HUES48 (cell line): ENCODE measurements around the gene MCUB.

Experiments
- H3K27ac ChIP-seq: one replicate; pipeline ENCODE4 v1.7.0; 2013; ENCODE audit warnings: low read depth, low read length, inconsistent platforms
- H3K27me3 ChIP-seq: 2 replicates; pipeline ENCODE4 v1.6.1; 2013; ENCODE audit warnings: mild to moderate bottlenecking, low read length; ENCODE audit not compliant: control insufficient read depth, insufficient read depth
- H3K36me3 ChIP-seq: 2 replicates; pipeline ENCODE4 v1.6.1; 2013; ENCODE audit warnings: low read length; ENCODE audit not compliant: control insufficient read depth, insufficient read depth
- H3K4me1 ChIP-seq: 2 replicates; pipeline ENCODE4 v1.6.1; 2013; ENCODE audit warnings: mild to moderate bottlenecking, low read length; ENCODE audit not compliant: control insufficient read depth, insufficient read depth
- H3K4me3 ChIP-seq: 2 replicates; pipeline ENCODE4 v1.5.1; 2013; ENCODE audit warnings: mild to moderate bottlenecking, low read depth, low read length
- H3K9ac ChIP-seq: 2 replicates; pipeline ENCODE4 v1.6.1; 2013; ENCODE audit warnings: mild to moderate bottlenecking, low read depth, low read length, moderate library complexity
- H3K9me3 ChIP-seq: 2 replicates; pipeline ENCODE4 v1.6.1; 2013; ENCODE audit warnings: low read length; ENCODE audit not compliant: control insufficient read depth, insufficient read depth

MCUB gene

DNA sequence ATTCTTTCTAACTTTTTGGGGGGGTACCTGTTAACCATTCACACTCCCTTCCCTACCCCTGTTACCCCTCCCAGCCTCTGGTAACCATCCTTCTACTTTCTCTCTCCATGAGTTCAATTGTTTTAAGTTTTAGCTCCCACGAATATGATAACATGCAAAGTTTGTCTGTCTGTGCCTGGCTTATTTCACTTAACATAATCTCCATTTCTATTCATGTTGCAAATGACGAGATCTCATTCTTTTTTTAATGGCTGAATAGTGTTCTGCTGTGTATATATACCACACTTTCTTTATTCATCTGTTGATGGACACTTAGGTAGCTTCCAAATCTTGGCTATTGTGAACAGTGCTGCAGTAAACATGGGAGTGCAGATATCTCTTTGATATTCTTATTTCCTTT lies 41.3 kb downstream of the MCUB start:
- Histone ChIP-seq H3K36me3 (no peaks in the 10 kb centered on the region), H3K4me1 (no peaks in the 10 kb centered on the region), H3K9ac (no peak overlapping the region), H3K4me3 (no peak overlapping the region), H3K27ac (no peak overlapping the region), H3K27me3 (no peaks in the 10 kb centered on the region), H3K9me3 (peaks cover 11% of the 10 kb centered on the region; the same call in 1 of the 2 replicates)

DNA sequence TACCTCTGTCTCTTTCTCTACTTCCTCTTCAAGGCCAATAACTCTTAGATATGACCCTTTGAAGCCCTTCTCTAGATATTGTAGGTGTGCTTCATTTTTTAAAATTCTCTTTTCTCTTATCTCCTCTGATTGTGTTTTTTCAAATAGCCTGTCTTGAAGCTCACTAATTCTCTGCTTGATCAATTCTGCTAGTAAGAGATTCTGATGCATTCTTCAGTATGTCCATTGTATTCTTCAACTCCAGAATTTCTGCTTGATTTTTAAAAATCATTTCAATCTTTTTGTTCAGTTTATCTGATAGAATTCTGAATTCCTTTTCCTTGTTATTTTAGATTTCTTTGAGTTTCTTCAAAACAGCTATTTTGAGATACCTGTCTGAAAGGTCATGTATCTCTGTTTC lies 47.9 kb downstream of the MCUB start:
- Histone ChIP-seq H3K9me3 (peaks cover 3% of the 10 kb centered on the region; the same call in 1 of the 2 replicates), H3K27ac (no peak overlapping the region), H3K9ac (no peak overlapping the region), H3K4me1 (no peaks in the 10 kb centered on the region), H3K4me3 (no peak overlapping the region), H3K27me3 (no peaks in the 10 kb centered on the region), H3K36me3 (no peaks in the 10 kb centered on the region)

DNA sequence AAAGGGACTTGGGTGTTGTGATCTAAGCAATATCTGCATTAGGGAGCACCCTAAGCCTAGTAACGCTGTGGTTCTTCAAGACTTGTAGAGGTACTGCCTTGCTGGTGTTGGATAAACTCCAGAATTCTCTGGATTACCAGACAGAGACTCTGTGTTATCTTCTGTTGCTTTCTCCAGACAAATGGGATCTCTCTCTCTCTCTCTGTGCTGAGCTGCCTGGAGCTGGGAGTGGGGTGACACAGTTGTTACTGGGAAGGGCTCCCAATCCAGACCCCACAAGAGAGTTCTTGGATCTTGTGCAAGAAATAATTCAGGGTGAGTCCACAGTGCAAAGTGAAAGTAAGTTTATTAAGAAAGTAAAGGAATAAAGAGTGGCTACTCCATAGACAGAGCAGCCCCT lies 48.8 kb downstream of the MCUB start:
- Histone ChIP-seq H3K4me3 (no peak overlapping the region), H3K36me3 (no peaks in the 10 kb centered on the region), H3K9ac (no peak overlapping the region), H3K27ac (no peak overlapping the region), H3K9me3 (no peaks in the 10 kb centered on the region), H3K27me3 (no peaks in the 10 kb centered on the region), H3K4me1 (no peaks in the 10 kb centered on the region)

DNA sequence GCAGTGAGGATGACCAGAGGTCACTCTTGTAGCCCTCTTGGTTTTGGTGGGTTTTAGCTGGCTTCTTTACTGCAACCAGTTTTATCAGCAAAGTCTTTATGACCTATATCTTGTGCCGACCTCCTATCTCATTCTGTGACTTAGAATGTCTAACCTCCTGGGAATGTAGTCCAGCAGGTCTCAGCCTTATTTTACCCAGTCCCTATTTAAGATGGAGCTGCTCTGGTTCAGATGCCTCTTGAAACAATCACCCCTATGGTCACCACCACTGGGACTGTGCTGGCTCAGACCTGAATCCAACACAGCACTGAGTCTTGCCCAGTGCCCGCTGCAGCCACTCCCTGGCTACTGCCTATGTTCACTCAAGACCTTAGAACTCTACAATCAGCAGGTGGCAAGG lies 49.4 kb downstream of the MCUB start:
- no peaks in the 10 kb centered on the region for H3K36me3 ChIP-seq
- no peak overlapping the region for H3K27ac ChIP-seq
- H3K9ac ChIP-seq: no peak overlapping the region
- H3K27me3 ChIP-seq: no peaks in the 10 kb centered on the region
- H3K4me3 ChIP-seq: no peak overlapping the region
- no peaks in the 10 kb centered on the region for H3K4me1 ChIP-seq
- no peaks in the 10 kb centered on the region for H3K9me3 ChIP-seq

DNA sequence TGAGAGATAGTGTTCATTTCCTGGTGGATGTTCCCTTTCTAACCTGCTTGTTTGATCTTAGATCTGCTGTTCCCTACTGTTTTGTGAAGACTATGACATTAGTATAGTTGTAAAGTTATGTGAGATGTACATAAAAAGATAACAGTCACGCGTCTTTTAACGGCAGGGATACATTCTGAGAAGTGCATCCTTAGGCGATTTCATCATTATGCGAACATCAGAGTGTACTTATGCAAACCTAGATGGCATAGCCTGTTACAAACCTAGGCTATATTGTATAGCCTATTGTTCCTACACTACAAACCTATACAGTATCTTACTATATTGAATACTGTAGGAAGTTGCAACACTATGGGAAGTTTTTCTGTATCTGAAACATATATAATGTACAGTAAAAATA lies 50.4 kb downstream of the MCUB start:
- Histone ChIP-seq H3K4me1 (no peaks in the 10 kb centered on the region), H3K27ac (no peak overlapping the region), H3K36me3 (no peaks in the 10 kb centered on the region), H3K4me3 (no peak overlapping the region), H3K27me3 (no peaks in the 10 kb centered on the region), H3K9ac (no peak overlapping the region), H3K9me3 (no peaks in the 10 kb centered on the region)

DNA sequence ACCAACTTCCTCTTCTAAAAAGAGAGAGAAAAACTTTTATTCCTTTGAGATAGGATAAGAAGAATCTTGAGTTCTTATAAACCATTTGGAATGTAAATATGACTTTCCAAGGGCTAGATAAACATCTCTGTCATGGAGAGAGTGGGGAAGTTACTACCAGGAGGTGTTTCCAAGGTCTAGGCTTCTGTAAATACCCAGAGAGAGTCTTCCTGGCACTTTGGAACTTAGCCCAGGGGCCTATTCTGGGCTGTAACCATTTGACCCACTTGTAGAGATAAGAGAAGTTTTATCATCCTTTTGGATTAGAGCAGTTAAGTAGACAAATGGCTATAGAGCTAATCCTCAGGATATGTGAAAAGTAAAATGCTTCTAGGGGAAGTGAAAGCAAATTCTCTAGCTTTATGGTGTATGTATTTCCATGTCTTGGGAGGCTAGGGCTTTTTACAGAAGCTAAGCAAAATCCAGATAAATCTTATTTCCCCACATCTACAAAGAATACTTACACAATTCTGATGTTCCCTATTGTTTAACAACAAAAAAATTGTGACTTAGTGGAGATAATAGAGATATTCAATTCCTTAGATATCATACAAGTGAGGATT lies 51.1 kb downstream of the MCUB start:
- H3K9me3 ChIP-seq: no peaks in the 10 kb centered on the region
- no peak overlapping the region for H3K27ac ChIP-seq
- H3K27me3 ChIP-seq: no peaks in the 10 kb centered on the region
- no peaks in the 10 kb centered on the region for H3K36me3 ChIP-seq
- no peak overlapping the region for H3K4me3 ChIP-seq
- no peak overlapping the region for H3K9ac ChIP-seq
- no peaks in the 10 kb centered on the region for H3K4me1 ChIP-seq

DNA sequence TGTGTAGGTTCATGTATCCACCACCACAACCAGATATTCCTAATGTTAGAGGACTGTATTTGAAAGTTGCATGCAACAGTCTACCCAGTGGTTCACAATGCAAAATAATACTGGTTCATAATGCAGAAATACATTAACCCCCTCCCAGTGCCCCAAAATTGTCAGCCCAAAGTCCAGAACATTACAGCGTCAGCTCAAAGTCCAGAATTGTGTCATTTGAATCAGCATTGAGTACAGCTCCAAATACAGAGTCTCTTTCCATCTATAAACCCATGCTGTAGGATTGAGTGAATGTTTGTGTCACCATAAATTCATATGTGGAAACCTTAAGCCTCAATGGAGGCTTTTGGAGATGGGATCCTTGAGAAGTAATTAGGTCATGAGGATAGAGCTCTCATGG lies 54.0 kb downstream of the MCUB start:
- Histone ChIP-seq H3K27me3 (no peaks in the 10 kb centered on the region), H3K27ac (no peak overlapping the region), H3K4me1 (peaks cover 6% of the 10 kb centered on the region)

DNA sequence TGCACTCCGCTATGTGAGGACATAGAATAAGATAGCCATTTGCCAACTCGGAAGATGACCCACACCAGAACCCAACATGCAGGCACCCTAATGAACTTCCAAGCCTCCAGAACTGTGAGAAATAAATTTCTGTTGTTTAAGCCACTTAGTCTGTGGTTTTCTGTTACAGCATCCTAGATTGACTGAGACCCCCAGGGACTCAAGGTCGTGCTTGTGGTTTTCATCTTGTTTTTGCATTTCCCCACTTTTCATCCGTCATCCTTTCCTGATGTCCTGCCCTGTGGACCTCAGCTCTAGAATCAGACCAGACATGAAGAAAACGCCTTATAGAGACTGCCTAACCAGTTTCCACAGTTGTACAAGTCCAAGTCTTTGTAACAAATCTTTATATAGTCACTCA lies 54.4 kb downstream of the MCUB start:
- H3K4me3 ChIP-seq: no peak overlapping the region
- H3K9ac ChIP-seq: no peak overlapping the region
- H3K36me3 ChIP-seq: no peaks in the 10 kb centered on the region
- H3K27ac ChIP-seq: no peak overlapping the region
- H3K4me1 ChIP-seq: peaks cover 6% of the 10 kb centered on the region
- no peaks in the 10 kb centered on the region for H3K9me3 ChIP-seq
- H3K27me3 ChIP-seq: no peaks in the 10 kb centered on the region

More for the DNA sequence above, 54.0 kb downstream of the MCUB start:
- H3K4me3 ChIP-seq: no peak overlapping the region
- no peaks in the 10 kb centered on the region for H3K36me3 ChIP-seq
- no peak overlapping the region for H3K9ac ChIP-seq
- no peaks in the 10 kb centered on the region for H3K9me3 ChIP-seq

DNA sequence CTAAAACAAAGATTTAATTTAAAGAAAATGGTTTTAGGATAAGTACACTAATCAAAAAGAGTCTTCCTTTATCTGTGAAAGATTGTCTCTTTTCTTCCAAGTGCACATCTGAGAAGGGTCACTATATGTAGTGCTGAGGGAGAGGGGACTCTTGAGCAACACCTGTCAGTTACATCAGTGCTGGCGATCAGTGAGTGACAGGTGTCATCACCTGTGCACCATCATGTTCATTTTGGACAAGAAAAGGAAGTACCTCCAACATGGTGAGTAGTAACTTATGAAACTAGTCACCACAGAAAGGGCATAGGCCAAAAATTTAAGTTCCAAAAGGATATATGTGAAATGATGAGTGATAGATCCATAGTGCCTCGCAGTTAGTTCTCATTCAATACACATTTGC lies 55.7 kb downstream of the MCUB start:
- Histone ChIP-seq H3K36me3 (no peaks in the 10 kb centered on the region), H3K4me3 (no peak overlapping the region), H3K27me3 (no peaks in the 10 kb centered on the region), H3K27ac (no peak overlapping the region), H3K9me3 (no peaks in the 10 kb centered on the region), H3K9ac (no peak overlapping the region), H3K4me1 (peaks cover 6% of the 10 kb centered on the region)

DNA sequence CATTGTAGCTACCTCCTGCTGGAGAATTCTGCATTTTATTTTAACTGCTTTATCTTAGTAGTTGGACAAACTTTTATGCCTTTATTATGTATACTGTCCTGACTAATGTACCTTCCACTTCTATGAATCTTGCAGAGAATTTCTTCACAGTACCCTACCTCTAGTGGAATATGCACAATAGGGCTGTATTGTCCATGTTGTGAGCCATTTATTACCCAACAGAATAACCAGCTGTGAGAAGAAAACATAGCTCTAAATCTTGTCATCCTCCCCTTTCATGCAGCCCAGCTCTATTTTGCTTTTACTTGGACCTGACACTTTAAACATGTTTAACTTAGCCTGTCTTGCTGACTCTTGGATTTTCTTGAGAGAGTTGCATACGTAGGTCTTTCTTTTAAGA lies 56.2 kb downstream of the MCUB start:
- Histone ChIP-seq H3K9me3 (no peaks in the 10 kb centered on the region), H3K27ac (no peak overlapping the region), H3K4me1 (peaks cover 6% of the 10 kb centered on the region), H3K4me3 (no peak overlapping the region), H3K27me3 (no peaks in the 10 kb centered on the region), H3K9ac (no peak overlapping the region), H3K36me3 (no peaks in the 10 kb centered on the region)

DNA sequence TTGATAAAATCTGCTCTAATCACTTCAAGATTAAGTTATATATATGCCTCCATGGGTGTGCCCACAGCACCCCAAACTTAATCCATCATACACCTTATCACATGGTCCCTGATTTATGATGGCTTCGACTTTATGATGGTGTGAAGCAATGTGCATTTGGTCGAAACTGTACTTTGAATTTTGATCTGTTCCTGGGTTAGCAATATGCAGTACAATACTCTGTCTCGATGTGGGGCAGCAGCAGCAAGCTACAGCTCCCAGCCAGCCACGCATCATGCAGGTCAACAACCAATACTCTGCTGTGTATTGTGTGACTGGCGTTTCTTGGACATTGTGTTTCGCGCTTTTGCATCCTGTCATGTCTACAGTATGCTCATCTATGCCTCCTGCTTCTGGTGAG lies 62.6 kb downstream of the MCUB start:
- Histone ChIP-seq H3K27me3 (no peaks in the 10 kb centered on the region), H3K36me3 (no peaks in the 10 kb centered on the region), H3K4me1 (no peaks in the 10 kb centered on the region), H3K4me3 (no peak overlapping the region), H3K27ac (no peak overlapping the region), H3K9ac (no peak overlapping the region), H3K9me3 (no peaks in the 10 kb centered on the region)

DNA sequence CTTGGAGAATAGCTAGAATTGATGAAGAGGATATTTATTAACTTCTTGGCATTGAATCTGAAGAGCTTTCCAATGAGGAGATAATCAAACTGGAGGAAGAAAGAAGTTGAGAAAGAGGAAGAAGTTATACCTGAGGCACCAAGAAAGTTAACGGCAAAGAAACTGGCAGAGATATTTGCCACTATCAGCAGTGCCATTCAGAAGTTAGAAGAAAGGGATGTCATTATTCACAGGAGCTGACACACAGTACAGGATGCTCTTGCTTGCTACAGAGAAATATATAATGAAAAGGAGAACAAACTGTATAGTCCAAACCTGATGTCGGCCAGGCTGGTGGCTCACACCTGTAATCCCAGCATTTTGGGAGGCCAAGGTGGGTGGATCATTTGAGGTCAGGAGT lies 64.5 kb downstream of the MCUB start:
- Histone ChIP-seq H3K4me3 (no peak overlapping the region), H3K27ac (no peak overlapping the region), H3K9me3 (no peaks in the 10 kb centered on the region), H3K36me3 (no peaks in the 10 kb centered on the region), H3K27me3 (no peaks in the 10 kb centered on the region), H3K4me1 (peaks cover under 1% of the 10 kb centered on the region; the same call in 1 of the 2 replicates), H3K9ac (no peak overlapping the region)
